NT2/D1 (cell line): Measurements from ENCODE around the gene CFAP43.

Experiments
- SUZ12 ChIP-seq: IDR thresholded peaks from 2 replicates; pipeline ENCODE4 v1.6.1; 2011; ENCODE audit not compliant: insufficient read length, insufficient read depth; ENCODE audit errors: extremely low read depth
- ZNF274 ChIP-seq: IDR thresholded peaks from 2 replicates; pipeline ENCODE4 v1.6.1; 2011; ENCODE audit warnings: mild to moderate bottlenecking, low read depth, low read length

- TF ChIP-seq SUZ12 (no peak), ZNF274 (no peak)
These were observed 131.4 kb downstream of the CFAP43 start for GRCh38 chr10:104100795-104101194.
